ENCODE measurements around the gene C1QC.

Gene C1QC

GRCh38 chr1:22683547-22683946, 40.1 kb downstream of the C1QC start:
- no peak for DNase-seq

GRCh38 chr1:22685591-22686059, 42.2 kb downstream of the C1QC start:
- DNase-seq: no peak

GRCh38 chr1:22687191-22687590, 43.8 kb downstream of the C1QC start:
- DNase-seq: peak; percentile 30

- no peak for DNase-seq
These were observed 45.0 kb downstream of the C1QC start for GRCh38 chr1:22688466-22688865.

- peak; percentile 95 for DNase-seq
These were observed 46.1 kb downstream of the C1QC start for GRCh38 chr1:22689505-22689904.

GRCh38 chr1:22691031-22691753, 47.8 kb downstream of the C1QC start:
- DNase-seq: no peak

GRCh38 chr1:22694172-22694571, 50.7 kb downstream of the C1QC start:
- no peak for DNase-seq

- no peak for DNase-seq
These were observed 53.2 kb downstream of the C1QC start for GRCh38 chr1:22696610-22697009.

All from EL (cell line).